HG03025 (cell line): ENCODE data around the gene ZNF10.

ENCODE experiments used
- ATAC-seq: cut with Tn5 transposase; IDR thresholded peaks from one replicate; pipeline ENCODE4 v1.9.1; 2021; ENCODE audit warnings: mild to moderate bottlenecking, moderate library complexity; ENCODE audit not compliant: unreplicated experiment, low FRiP score

Gene ZNF10

DNA sequence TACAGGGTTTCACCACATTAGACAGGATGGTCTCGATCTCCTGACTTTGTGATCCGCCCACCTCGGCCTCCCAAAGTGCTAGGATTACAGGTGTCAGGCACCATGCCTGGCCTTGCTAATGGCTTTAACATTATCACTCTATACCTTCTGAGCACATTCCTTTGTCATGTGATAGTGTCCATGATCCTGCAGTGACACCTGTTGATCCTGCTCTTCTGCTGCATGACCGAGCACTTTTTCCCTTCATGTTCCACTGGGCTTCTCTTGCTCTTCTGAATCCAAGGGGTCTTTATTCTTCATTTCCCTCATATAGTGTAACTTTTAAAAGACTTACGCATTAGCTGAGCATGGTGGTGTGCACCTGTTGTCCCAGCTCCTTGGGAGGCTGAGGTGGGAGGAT lies 62.4 kb downstream of the ZNF10 start:
- ATAC-seq, result no peak

- ATAC-seq, result no peak
Observed at GRCh38 chr12:133201888-133202287, 71.5 kb downstream of the ZNF10 start.

DNA sequence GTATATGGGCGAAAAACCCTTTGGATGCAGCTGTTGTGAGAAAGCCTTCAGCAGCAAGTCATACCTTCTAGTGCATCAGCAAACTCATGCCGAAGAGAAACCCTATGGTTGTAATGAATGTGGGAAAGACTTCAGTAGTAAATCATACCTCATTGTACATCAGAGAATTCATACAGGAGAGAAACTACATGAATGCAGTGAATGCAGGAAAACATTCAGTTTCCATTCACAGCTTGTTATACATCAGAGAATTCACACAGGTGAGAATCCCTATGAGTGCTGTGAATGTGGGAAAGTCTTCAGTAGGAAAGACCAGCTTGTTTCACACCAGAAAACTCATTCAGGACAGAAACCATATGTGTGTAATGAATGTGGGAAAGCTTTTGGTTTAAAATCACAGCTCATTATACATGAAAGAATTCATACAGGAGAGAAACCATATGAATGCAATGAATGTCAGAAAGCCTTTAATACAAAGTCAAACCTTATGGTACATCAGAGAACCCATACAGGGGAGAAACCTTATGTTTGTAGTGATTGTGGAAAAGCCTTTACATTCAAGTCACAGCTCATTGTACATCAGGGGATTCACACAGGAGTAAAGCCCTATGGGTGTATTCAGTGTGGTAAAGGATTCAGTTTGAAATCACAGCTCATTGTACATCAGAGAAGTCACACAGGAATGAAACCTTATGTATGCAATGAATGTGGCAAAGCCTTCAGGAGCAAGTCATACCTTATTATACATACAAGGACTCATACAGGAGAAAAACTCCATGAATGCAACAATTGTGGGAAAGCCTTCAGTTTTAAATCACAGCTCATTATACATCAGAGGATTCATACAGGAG lies 72.3 kb downstream of the ZNF10 start:
- no peak for ATAC-seq

DNA sequence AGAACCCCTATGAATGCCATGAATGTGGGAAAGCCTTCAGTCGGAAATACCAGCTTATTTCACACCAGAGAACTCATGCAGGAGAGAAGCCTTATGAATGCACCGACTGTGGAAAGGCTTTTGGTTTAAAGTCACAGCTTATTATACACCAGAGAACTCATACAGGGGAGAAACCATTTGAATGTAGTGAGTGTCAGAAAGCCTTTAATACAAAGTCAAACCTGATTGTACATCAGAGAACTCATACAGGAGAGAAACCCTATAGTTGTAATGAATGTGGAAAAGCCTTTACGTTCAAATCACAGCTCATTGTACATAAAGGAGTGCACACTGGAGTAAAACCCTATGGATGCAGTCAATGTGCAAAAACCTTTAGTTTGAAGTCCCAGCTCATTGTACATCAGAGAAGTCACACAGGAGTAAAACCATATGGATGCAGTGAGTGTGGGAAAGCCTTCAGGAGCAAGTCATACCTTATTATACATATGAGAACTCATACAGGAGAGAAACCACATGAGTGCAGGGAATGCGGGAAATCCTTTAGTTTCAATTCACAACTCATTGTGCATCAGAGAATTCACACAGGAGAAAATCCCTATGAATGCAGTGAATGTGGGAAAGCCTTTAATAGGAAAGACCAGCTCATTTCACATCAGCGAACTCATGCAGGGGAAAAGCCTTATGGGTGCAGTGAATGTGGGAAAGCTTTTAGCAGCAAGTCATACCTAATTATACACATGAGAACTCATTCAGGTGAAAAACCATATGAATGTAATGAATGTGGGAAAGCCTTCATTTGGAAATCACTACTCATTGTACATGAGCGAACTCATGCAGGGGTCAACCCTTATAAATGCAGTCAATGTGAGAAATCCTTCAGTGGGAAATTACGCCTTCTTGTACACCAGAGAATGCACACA lies 73.2 kb downstream of the ZNF10 start:
- no peak for ATAC-seq

DNA sequence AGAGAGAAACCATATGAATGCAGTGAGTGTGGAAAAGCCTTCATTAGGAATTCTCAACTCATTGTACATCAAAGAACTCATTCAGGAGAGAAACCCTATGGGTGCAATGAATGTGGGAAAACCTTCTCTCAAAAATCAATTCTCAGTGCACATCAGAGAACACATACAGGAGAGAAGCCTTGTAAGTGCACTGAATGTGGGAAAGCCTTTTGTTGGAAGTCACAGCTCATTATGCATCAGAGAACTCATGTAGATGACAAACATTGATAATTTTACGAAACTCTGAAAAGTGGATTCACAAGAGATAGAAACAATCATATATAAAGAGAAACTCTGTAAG lies 73.8 kb downstream of the ZNF10 start:
- no peak for ATAC-seq

DNA sequence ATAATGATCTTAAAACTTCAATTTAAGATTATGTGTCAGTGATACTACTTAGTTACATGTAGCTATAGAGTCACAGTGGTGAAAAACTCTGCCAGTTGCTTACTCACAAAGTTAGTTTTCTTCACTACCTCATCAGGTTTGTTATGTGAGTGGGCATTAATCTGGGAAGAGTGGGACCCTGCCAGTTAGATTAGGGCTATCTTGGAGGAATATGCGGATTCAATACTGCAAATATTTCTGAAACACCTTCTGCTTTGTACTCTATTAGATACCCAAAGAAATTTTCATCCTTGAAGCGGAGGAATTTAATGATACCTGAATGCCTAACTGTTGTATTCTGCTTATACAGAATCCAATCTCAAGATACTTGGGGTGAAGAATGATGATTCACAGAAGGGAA lies 76.0 kb downstream of the ZNF10 start:
- ATAC-seq, result no peak
